HEK293 (cell line): ENCODE data around the gene C1QL4.
A peak's percentile ranks its signal among the peaks of the same experiment; 100 is the strongest.

ENCODE experiments used
- CTCF ChIA-PET: fragments of 350-600 bp; formaldehyde crosslinking; extraction: SDS; loops from one replicate; lab custom pipeline; 2021; ENCODE audit warnings: antibody characterized with exemption; lab: Yijun Ruan, JAX
- POLR2A ChIA-PET: fragments of 300-600 bp; formaldehyde crosslinking; extraction: SDS; loops from one replicate; lab custom pipeline; 2020; ENCODE audit warnings: antibody characterized with exemption, inconsistent platforms; lab: Yijun Ruan, JAX
- H3K27ac ChIP-seq: fragments of 200-500 bp; sonication (Bioruptor generic); 2 replicates; pipeline ENCODE4 v1.5.1; 2014; ENCODE audit warnings: low read depth, low read length, control low read depth, inconsistent platforms; ENCODE audit errors: extremely low read depth
- H3K36me3 ChIP-seq, 2 experiments: fragments of 200-500 bp in 1 of 2; sonication (Bioruptor generic) in 1 of 2; 1 replicate in 1 of 2; 2 replicates in 1 of 2; pipeline ENCODE4 v1.5.1; 2014 to 2017; ENCODE audit warnings: inconsistent platforms in 2 of 2, low read length in 2 of 2; ENCODE audit not compliant: control insufficient read depth in 2 of 2, insufficient read depth in 1 of 2
- H3K4me1 ChIP-seq: fragments of 200-500 bp; sonication (Bioruptor generic); 2 replicates; pipeline ENCODE4 v1.5.1; 2014; ENCODE audit warnings: mild to moderate bottlenecking, low read length, inconsistent platforms; ENCODE audit not compliant: control insufficient read depth, insufficient read depth
- H3K4me3 ChIP-seq: 2 replicates; pipeline ENCODE4 v1.5.1; 2011; ENCODE audit warnings: low read depth, mild to moderate bottlenecking, control low read depth, low read length, moderate library complexity
- H3K9me3 ChIP-seq: fragments of 200-500 bp; sonication (Bioruptor generic); 2 replicates; pipeline ENCODE4 v1.5.1; 2014; ENCODE audit warnings: low read depth, low read length, inconsistent platforms; ENCODE audit not compliant: control insufficient read depth, insufficient read depth
- GLIS2 ChIP-seq: fragments of 450-650 bp; formaldehyde crosslinking; IDR thresholded peaks from 2 replicates; pipeline ENCODE4 v1.5.1; 2016; ENCODE audit warnings: missing biosample characterization, missing genetic modification characterization
- SCRT2 ChIP-seq: fragments of 450-650 bp; formaldehyde crosslinking; IDR thresholded peaks from 2 replicates; pipeline ENCODE4 v1.5.1; 2016; ENCODE audit warnings: missing biosample characterization, missing genetic modification characterization
- YY2 ChIP-seq: fragments of 450-650 bp; formaldehyde crosslinking; IDR thresholded peaks from 2 replicates; pipeline ENCODE4 v1.5.1; 2016; ENCODE audit warnings: missing biosample characterization, missing genetic modification characterization
- ZBTB48 ChIP-seq: fragments of 450-650 bp; formaldehyde crosslinking; IDR thresholded peaks from 2 replicates; pipeline ENCODE4 v1.5.1; 2016; ENCODE audit warnings: missing biosample characterization, missing genetic modification characterization
- ZBTB49 ChIP-seq: fragments of 450-650 bp; formaldehyde crosslinking; IDR thresholded peaks from 2 replicates; pipeline ENCODE4 v1.5.1; 2016; ENCODE audit warnings: missing biosample characterization, missing genetic modification characterization, low read depth
- ZBTB8A ChIP-seq: fragments of 450-650 bp; formaldehyde crosslinking; IDR thresholded peaks from 2 replicates; pipeline ENCODE4 v1.5.1; 2016; ENCODE audit warnings: missing biosample characterization, missing genetic modification characterization
- ZFHX2 ChIP-seq: fragments of 450-650 bp; formaldehyde crosslinking; conservative IDR thresholded peaks from 2 replicates; pipeline ENCODE4 v1.5.1; 2016; ENCODE audit warnings: missing biosample characterization, missing genetic modification characterization
- ZNF280C ChIP-seq: fragments of 450-650 bp; formaldehyde crosslinking; IDR thresholded peaks from 2 replicates; pipeline ENCODE4 v1.5.1; 2016; ENCODE audit warnings: missing biosample characterization, missing genetic modification characterization
- ZNF391 ChIP-seq: fragments of 450-650 bp; formaldehyde crosslinking; IDR thresholded peaks from 2 replicates; pipeline ENCODE4 v1.5.1; 2016; ENCODE audit warnings: low read depth, missing biosample characterization, missing genetic modification characterization, borderline replicate concordance
- ZNF423 ChIP-seq: fragments of 450-650 bp; formaldehyde crosslinking; IDR thresholded peaks from 2 replicates; pipeline ENCODE4 v1.5.1; 2016; ENCODE audit warnings: missing biosample characterization, missing genetic modification characterization
- ZNF473 ChIP-seq: fragments of 450-650 bp; formaldehyde crosslinking; IDR thresholded peaks from 2 replicates; pipeline ENCODE4 v1.5.1; 2017; ENCODE audit warnings: missing biosample characterization, missing genetic modification characterization
- ZNF501 ChIP-seq: fragments of 450-650 bp; formaldehyde crosslinking; IDR thresholded peaks from 2 replicates; pipeline ENCODE4 v1.5.1; 2016; ENCODE audit warnings: missing biosample characterization, missing genetic modification characterization
- ZNF549 ChIP-seq: fragments of 450-650 bp; IDR thresholded peaks from 2 replicates; pipeline ENCODE4 v1.5.1; 2018; ENCODE audit warnings: missing biosample characterization, missing genetic modification characterization, mild to moderate bottlenecking, inconsistent platforms, moderate library complexity
- ZNF561 ChIP-seq: fragments of 450-650 bp; IDR thresholded peaks from 2 replicates; pipeline ENCODE4 v1.5.1; 2018; ENCODE audit warnings: missing biosample characterization, missing genetic modification characterization, borderline replicate concordance
- ZNF596 ChIP-seq: fragments of 450-650 bp; IDR thresholded peaks from 2 replicates; pipeline ENCODE4 v1.5.0; 2018; ENCODE audit warnings: missing biosample characterization, mild to moderate bottlenecking, missing genetic modification characterization, moderate library complexity
- ZNF623 ChIP-seq: fragments of 450-650 bp; formaldehyde crosslinking; IDR thresholded peaks from 2 replicates; pipeline ENCODE4 v1.5.1; 2016; ENCODE audit warnings: missing biosample characterization, missing genetic modification characterization
- ZNF843 ChIP-seq: fragments of 450-650 bp; formaldehyde crosslinking; IDR thresholded peaks from 2 replicates; pipeline ENCODE4 v1.5.1; 2016; ENCODE audit warnings: missing biosample characterization, missing genetic modification characterization
- ZSCAN16 ChIP-seq: fragments of 450-650 bp; formaldehyde crosslinking; IDR thresholded peaks from 2 replicates; pipeline ENCODE4 v1.5.1; 2016; ENCODE audit warnings: missing biosample characterization, missing genetic modification characterization
- ZXDB ChIP-seq: fragments of 450-650 bp; formaldehyde crosslinking; IDR thresholded peaks from 2 replicates; pipeline ENCODE4 v1.5.1; 2016; ENCODE audit warnings: missing biosample characterization, missing genetic modification characterization
- TF ChIP-seq, protein P1 (sequence below): fragments of 450-650 bp; IDR thresholded peaks from 2 replicates; pipeline ENCODE4 v1.5.1; 2018; ENCODE audit warnings: missing biosample characterization, missing genetic modification characterization
- TF ChIP-seq, protein P2 (sequence below): fragments of 450-650 bp; formaldehyde crosslinking; IDR thresholded peaks from 2 replicates; pipeline ENCODE4 v1.5.1; 2017; ENCODE audit warnings: missing biosample characterization, mild to moderate bottlenecking, missing genetic modification characterization, moderate library complexity

The C1QL4 gene

DNA sequence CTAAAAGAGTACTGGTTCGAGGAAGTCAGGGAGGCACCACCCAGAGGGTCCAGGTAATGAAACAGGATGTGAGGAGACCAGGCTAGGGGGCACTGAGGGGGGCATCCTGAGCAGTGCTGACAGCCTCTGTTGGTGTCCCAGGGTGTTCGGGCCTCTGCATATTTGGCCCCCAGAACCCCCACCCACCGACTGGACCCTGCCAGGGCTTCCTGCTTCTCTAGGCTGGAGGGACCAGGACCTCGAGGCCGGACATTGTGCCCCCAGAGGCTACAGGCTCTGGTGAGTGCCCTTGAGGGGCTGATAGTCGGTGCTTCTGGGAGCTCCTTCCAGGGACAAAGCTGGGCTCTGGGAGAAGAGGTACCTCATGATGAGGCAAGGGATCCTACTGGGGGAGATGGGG lies 11.4 kb downstream of the C1QL4 start:
- peaks cover 4% of the 10 kb centered on the region; the same call in 1 of the 2 replicates for H3K4me1 ChIP-seq
- H3K36me3 ChIP-seq = peaks cover 36 to 65% of the 10 kb centered on the region in 2 experiments
- ChIA-PET CTCF (interaction anchor here (0.7 to 2.2 kb wide), 7 partner anchors 12 to 44 kb away, joined by 3 to 14 read pairs (median 5); no protein-coding TSS in a partner anchor), POLR2A (interaction anchor here (1.2 kb wide), 2 partner anchors 9 to 41 kb away, joined by 3 to 5 read pairs; partner anchors contain the start of gene SPATS2)
- H3K27ac ChIP-seq = no peak overlapping the region
- TF ChIP-seq GLIS2 (peak; percentile 32; the same call in 1 of the 2 replicates), ZNF473 (no peak)
- H3K4me3 ChIP-seq = no peak overlapping the region
- no peaks in the 10 kb centered on the region for H3K9me3 ChIP-seq

- ChIA-PET CTCF (interaction anchor here (0.6 to 4.4 kb wide), 8 partner anchors 8 to 83 kb away, joined by 3 to 43 read pairs (median 18); partner anchors contain the start of genes DNAJC22 and PRPH), POLR2A (interaction anchor here (0.6 to 4.0 kb wide), 25 partner anchors 11 to 505 kb away, joined by 3 to 94 read pairs (median 5); partner anchors contain the start of genes C1QL4, DNAJC22, NCKAP5L and PRPH)
- no peaks in the 10 kb centered on the region for H3K9me3 ChIP-seq
- H3K36me3 ChIP-seq = peaks cover 30 to 45% of the 10 kb centered on the region in 2 experiments
- H3K27ac ChIP-seq = peak overlapping the region; percentile 46
- TF ChIP-seq SCRT2 (peak; percentile 85), YY2 (tag by site-specific recombination) (no peak), ZNF391 (tag by site-specific recombination) (peak; percentile 52; the same call in 1 of the 2 replicates), ZBTB48 (tag by site-specific recombination) (peak; percentile 35; the same call in 1 of the 2 replicates), ZNF623 (no peak), ZFHX2 (tag by site-specific recombination) (0 out of 2 replicates have a peak, but pooled peaks have one; percentile 28), ZNF549 (no peak), ZNF501 (tag by site-specific recombination) (0 out of 2 replicates have a peak, but pooled peaks have one; percentile 26), ZNF843 (tag by site-specific recombination) (0 out of 2 replicates have a peak, but pooled peaks have one; percentile 4)
- peak overlapping the region; percentile 60 for H3K4me3 ChIP-seq
- 0 out of 2 replicates have a peak, but pooled peaks cover 4% of the 10 kb centered on the region for H3K4me1 ChIP-seq
These were observed 13.4 kb downstream of the C1QL4 start for GRCh38 chr12:49323524-49324097.

GRCh38 chr12:49322708-49323523 lies 14.1 kb downstream of the C1QL4 start, which contains the start of gene TROAP:
Gene TROAP (plus strand): TSS chr12:49323255. CDS start chr12:49323609, 354 bp downstream.
- Histone ChIP-seq H3K36me3 (peaks cover 24 to 39% of the 10 kb centered on the region in 2 experiments), H3K4me1 (0 out of 2 replicates have a peak, but pooled peaks cover 4% of the 10 kb centered on the region), H3K9me3 (no peaks in the 10 kb centered on the region), H3K27ac (peak within 1 kb of the TSS; percentile 46), H3K4me3 (peak within 1 kb of the TSS; percentile 73)
- POLR2A ChIA-PET = interaction anchor here (0.6 to 4.0 kb wide), 30 partner anchors 12 to 470 kb away, joined by 3 to 94 read pairs (median 4); partner anchors contain the start of genes C1QL4, DNAJC22, PRPH and SPATS2
- CTCF ChIA-PET = interaction anchor here (0.6 to 4.4 kb wide), 14 partner anchors 9 to 850 kb away, joined by 3 to 43 read pairs (median 6); partner anchors contain the start of genes DNAJC22 and PRPH
- TF ChIP-seq GLIS2 (peak; percentile 70), ZNF596 (tag by site-specific recombination) (no peak), ZXDB (tag by site-specific recombination) (peak; percentile 39), ZBTB49 (no peak), ZNF561 (tag by site-specific recombination) (0 out of 2 replicates have a peak, but pooled peaks have one; percentile 21), ZSCAN16 (tag by site-specific recombination) (0 out of 2 replicates have a peak, but pooled peaks have one; percentile 32), ZNF423 (no peak), ZBTB8A (tag by site-specific recombination) (peak; percentile 86), ZNF280C (tag by site-specific recombination) (no peak)
- TF ChIP-seq, protein P1, sequence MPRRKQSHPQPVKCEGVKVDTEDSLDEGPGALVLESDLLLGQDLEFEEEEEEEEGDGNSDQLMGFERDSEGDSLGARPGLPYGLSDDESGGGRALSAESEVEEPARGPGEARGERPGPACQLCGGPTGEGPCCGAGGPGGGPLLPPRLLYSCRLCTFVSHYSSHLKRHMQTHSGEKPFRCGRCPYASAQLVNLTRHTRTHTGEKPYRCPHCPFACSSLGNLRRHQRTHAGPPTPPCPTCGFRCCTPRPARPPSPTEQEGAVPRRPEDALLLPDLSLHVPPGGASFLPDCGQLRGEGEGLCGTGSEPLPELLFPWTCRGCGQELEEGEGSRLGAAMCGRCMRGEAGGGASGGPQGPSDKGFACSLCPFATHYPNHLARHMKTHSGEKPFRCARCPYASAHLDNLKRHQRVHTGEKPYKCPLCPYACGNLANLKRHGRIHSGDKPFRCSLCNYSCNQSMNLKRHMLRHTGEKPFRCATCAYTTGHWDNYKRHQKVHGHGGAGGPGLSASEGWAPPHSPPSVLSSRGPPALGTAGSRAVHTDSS (tag by site-specific recombination) = no peak
- TF ChIP-seq, protein P2, sequence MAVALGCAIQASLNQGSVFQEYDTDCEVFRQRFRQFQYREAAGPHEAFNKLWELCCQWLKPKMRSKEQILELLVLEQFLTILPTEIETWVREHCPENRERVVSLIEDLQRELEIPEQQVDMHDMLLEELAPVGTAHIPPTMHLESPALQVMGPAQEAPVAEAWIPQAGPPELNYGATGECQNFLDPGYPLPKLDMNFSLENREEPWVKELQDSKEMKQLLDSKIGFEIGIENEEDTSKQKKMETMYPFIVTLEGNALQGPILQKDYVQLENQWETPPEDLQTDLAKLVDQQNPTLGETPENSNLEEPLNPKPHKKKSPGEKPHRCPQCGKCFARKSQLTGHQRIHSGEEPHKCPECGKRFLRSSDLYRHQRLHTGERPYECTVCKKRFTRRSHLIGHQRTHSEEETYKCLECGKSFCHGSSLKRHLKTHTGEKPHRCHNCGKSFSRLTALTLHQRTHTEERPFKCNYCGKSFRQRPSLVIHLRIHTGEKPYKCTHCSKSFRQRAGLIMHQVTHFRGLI (tag by site-specific recombination) = no peak
